ENCODE data around the gene ARAP1. TPM values are rescaled to one million over a fixed set of nuclear protein-coding genes. Genes with fewer than 3 reads are reported as not detected.
A peak's percentile ranks its signal among the peaks of the same experiment; 100 is the strongest.

The ARAP1 gene
- total RNA-seq, 4 donors from 2014 or later: 122 to 285 (median 145) TPM

- Histone ChIP-seq H3K27me3 (no peaks in the 10 kb centered on the region), H3K27ac (no peak overlapping the region), H3K4me1 (peaks cover 0 to 6% (median 0%) of the 10 kb centered on the region in 4 donors)
Measured at GRCh38 chr11:72762641-72763304, 10.6 kb upstream of the ARAP1 start.

GRCh38 chr11:72760539-72761405, 8.6 kb upstream of the ARAP1 start:
- no peak overlapping the region for H3K27ac ChIP-seq
- TF ChIP-seq POLR2A (IDR thresholded peaks at IDR 0.05) (no peak), CTCF (IDR thresholded peaks at IDR 0.05) (no peak)
- no peak overlapping the region for H3K4me3 ChIP-seq
- DNase-seq: no peak
- H3K4me1 ChIP-seq: peaks cover 0 to 6% (median 0%) of the 10 kb centered on the region in 4 donors
- no peaks in the 10 kb centered on the region for H3K9me3 ChIP-seq
- no peaks in the 10 kb centered on the region for H3K27me3 ChIP-seq
- peaks cover 0 to 13% (median 0%) of the 10 kb centered on the region in 3 donors for H3K36me3 ChIP-seq

More at GRCh38 chr11:72762641-72763304, 10.6 kb upstream of the ARAP1 start:
- no peak for DNase-seq
- no peak for TF ChIP-seq CTCF (IDR thresholded peaks at IDR 0.05)
- TF ChIP-seq POLR2A (IDR thresholded peaks at IDR 0.05): no peak
- H3K4me3 ChIP-seq: no peak overlapping the region
- H3K36me3 ChIP-seq: peaks cover 0 to 6% (median 0%) of the 10 kb centered on the region in 3 donors
- H3K9me3 ChIP-seq: no peaks in the 10 kb centered on the region

- Histone ChIP-seq H3K9me3 (no peaks in the 10 kb centered on the region), H3K27ac (no peak overlapping the region), H3K4me1 (peaks cover 0 to 6% (median 0%) of the 10 kb centered on the region in 4 donors), H3K4me3 (no peak overlapping the region), H3K36me3 (peaks cover 0 to 18% (median 0%) of the 10 kb centered on the region in 3 donors), H3K27me3 (no peaks in the 10 kb centered on the region)
- TF ChIP-seq CTCF (IDR thresholded peaks at IDR 0.05) (no peak), POLR2A (IDR thresholded peaks at IDR 0.05) (no peak)
- DNase-seq: no peak
Measured at GRCh38 chr11:72759468-72759985, 7.3 kb upstream of the ARAP1 start.

- Histone ChIP-seq H3K27me3 (no peaks in the 10 kb centered on the region), H3K9me3 (no peaks in the 10 kb centered on the region), H3K4me3 (no peak overlapping the region), H3K27ac (peak overlapping the region in 1 of 4 donors; percentile 43), H3K36me3 (peaks cover 0 to 18% (median 0%) of the 10 kb centered on the region in 3 donors), H3K4me1 (peaks cover 0 to 3% (median 0%) of the 10 kb centered on the region in 4 donors)
- DNase-seq: peak in 1 of 3 donors; percentile 67
- TF ChIP-seq CTCF (IDR thresholded peaks at IDR 0.05): no peak
- TF ChIP-seq POLR2A (IDR thresholded peaks at IDR 0.05): no peak
Measured at GRCh38 chr11:72758690-72759389, 6.6 kb upstream of the ARAP1 start.

GRCh38 chr11:72758304-72758689, 6.1 kb upstream of the ARAP1 start:
- DNase-seq: no peak
- H3K27me3 ChIP-seq: no peaks in the 10 kb centered on the region
- TF ChIP-seq CTCF (IDR thresholded peaks at IDR 0.05) (no peak), POLR2A (IDR thresholded peaks at IDR 0.05) (no peak)
- peak overlapping the region in 1 of 4 donors; percentile 43 for H3K27ac ChIP-seq
- H3K9me3 ChIP-seq: no peaks in the 10 kb centered on the region
- H3K4me3 ChIP-seq: no peak overlapping the region
- H3K4me1 ChIP-seq: peaks cover 0 to 4% (median 0%) of the 10 kb centered on the region in 4 donors
- peaks cover 0 to 18% (median 0%) of the 10 kb centered on the region in 3 donors for H3K36me3 ChIP-seq

Measured in Peyer's patch (tissue), 4 donors.